DOHH2 (cell line): ENCODE data around the gene ADGRL3.

Experiments
- CTCF ChIP-seq: fragments of 200-600 bp; sonication (generic); IDR thresholded peaks from one replicate; pipeline ENCODE4 v1.5.1; 2014; ENCODE audit warnings: antibody characterized with exemption, mild to moderate bottlenecking, low read depth, low read length; ENCODE audit not compliant: poor library complexity, severe bottlenecking
- EZH2phosphoT487 ChIP-seq: fragments of 200-600 bp; sonication (generic); IDR thresholded peaks from 2 replicates; pipeline ENCODE4 v1.6.1; 2017; ENCODE audit warnings: borderline replicate concordance, mild to moderate bottlenecking, antibody characterized with exemption, low read length, moderate library complexity, mixed read lengths

GRCh38 chr4:61320154-61320553 is 120.0 kb downstream of the ADGRL3 start:
- TF ChIP-seq CTCF (no peak), EZH2phosphoT487 (no peak)
